ENCODE results near the gene SPATA6.
"Not testable (repeated sequence)": the region's sequence is repeated elsewhere in the genome, so short reads cannot be mapped to it uniquely, and the experiment has no call there.

Gene SPATA6

GRCh38 chr1:48471691-48472576 lies at the start of gene SPATA6:
SPATA6 (minus strand) TSS chr1:48472204; CDS start chr1:48472008, 196 bp downstream.
- peak; percentile 90 for DNase-seq (ENCODE audit: low spot score)

GRCh38 chr1:48519896-48520295 lies 47.9 kb upstream of the SPATA6 start:
- not testable (repeated sequence) for DNase-seq (ENCODE audit: low spot score)

GRCh38 chr1:48506870-48507269 lies 34.9 kb upstream of the SPATA6 start:
- DNase-seq (ENCODE audit: low spot score) = no peak

- DNase-seq (ENCODE audit: low spot score) = no peak
Observed at GRCh38 chr1:48500541-48501450, 28.8 kb upstream of the SPATA6 start.

GRCh38 chr1:48499211-48499735 lies 27.3 kb upstream of the SPATA6 start:
- DNase-seq (ENCODE audit: low spot score) = no peak

- DNase-seq (ENCODE audit: low spot score) = peak; percentile 69
Observed at GRCh38 chr1:48498096-48498791, 26.2 kb upstream of the SPATA6 start.

- no peak for DNase-seq (ENCODE audit: low spot score)
Observed at GRCh38 chr1:48495911-48496310, 23.9 kb upstream of the SPATA6 start.

- DNase-seq (ENCODE audit: low spot score) = no peak
Observed at GRCh38 chr1:48495166-48495565, 23.2 kb upstream of the SPATA6 start.

GRCh38 chr1:48493970-48494769 lies 22.2 kb upstream of the SPATA6 start:
- no peak for DNase-seq (ENCODE audit: low spot score)

- DNase-seq (ENCODE audit: low spot score) = no peak
Observed at GRCh38 chr1:48493041-48493440, 21.0 kb upstream of the SPATA6 start.

GRCh38 chr1:48492392-48492791 lies 20.4 kb upstream of the SPATA6 start:
- no peak for DNase-seq (ENCODE audit: low spot score)

- no peak for DNase-seq (ENCODE audit: low spot score)
Observed at GRCh38 chr1:48488721-48489120, 16.7 kb upstream of the SPATA6 start.

GRCh38 chr1:48480504-48480903 lies 8.5 kb upstream of the SPATA6 start:
- DNase-seq (ENCODE audit: low spot score) = no peak

GRCh38 chr1:48480023-48480422 lies 8.0 kb upstream of the SPATA6 start:
- not testable (repeated sequence) for DNase-seq (ENCODE audit: low spot score)

- DNase-seq (ENCODE audit: low spot score) = no peak
Observed at GRCh38 chr1:48472638-48473037, 634 bp upstream of the SPATA6 start.

GRCh38 chr1:48470950-48471690 lies 884 bp downstream of the SPATA6 start:
- DNase-seq (ENCODE audit: low spot score) = no peak

- no peak for DNase-seq (ENCODE audit: low spot score)
Observed at GRCh38 chr1:48470481-48470855, 1.5 kb downstream of the SPATA6 start.

GRCh38 chr1:48469616-48470480 lies 2.2 kb downstream of the SPATA6 start:
- DNase-seq (ENCODE audit: low spot score) = no peak

GRCh38 chr1:48466594-48466993 lies 5.4 kb downstream of the SPATA6 start:
- no peak for DNase-seq (ENCODE audit: low spot score)

Measured in RKO (cell line).